ENCODE measurements around the gene LBH.

Gene LBH

DNA sequence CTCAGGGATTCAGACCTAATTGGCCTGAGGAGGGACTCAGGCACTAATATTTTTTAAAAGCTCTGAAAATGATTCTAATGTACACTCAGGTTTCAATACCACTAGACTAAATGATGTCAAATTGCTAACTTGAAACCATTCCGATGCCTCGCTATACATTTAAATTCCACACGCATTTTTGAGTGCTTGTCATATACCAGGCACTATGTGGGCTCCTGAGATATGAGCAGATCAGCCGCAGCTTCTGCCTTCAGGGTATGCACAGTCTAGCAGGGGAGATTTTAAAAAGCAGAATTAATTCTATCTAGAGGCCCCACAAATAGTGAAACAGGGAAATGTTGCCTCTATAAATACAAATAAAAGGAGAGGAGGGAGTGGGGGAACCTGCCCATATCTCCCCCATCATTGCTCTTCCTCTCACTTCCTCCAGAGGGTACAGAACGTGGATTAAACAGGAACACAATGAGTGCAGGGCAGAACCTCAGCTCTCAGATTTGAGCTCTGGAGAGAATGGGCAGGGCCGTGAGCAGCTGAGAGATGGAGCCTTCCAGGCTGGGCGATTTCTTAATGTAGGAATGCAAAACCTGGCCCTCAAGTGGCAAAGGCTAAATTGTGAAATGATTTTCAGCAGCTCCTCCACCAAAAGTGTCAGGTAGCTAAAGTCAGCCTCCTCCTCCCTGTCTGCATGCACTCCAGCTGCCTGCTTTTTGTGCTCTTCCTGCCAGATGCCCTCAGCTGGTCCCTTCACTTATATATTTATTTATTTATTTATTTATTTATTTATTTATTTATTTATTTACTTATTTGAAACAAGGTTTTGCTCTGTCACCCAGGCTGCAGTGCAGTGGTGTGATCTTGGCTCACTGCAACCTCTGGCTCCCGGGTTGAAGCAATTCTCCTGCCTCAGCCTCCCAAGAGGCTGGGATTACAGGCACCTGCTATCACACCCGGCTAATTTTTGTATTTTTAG, 24.6 kb upstream of the LBH start:
- no peak overlapping the region for H3K27ac Mint-ChIP-seq
- H3K36me3 Mint-ChIP-seq, result no peaks in the 10 kb centered on the region
- no peaks in the 10 kb centered on the region for H3K27me3 Mint-ChIP-seq
- H3K9me3 Mint-ChIP-seq, result no peaks in the 10 kb centered on the region
- peaks cover 30% of the 10 kb centered on the region for H3K4me1 Mint-ChIP-seq
- no peak overlapping the region for H3K4me3 Mint-ChIP-seq

- Mint-ChIP-seq H3K4me1 (peaks cover 36% of the 10 kb centered on the region), H3K36me3 (no peaks in the 10 kb centered on the region), H3K27me3 (no peaks in the 10 kb centered on the region), H3K27ac (peak overlapping the region; percentile 69), H3K4me3 (no peak overlapping the region), H3K9me3 (no peaks in the 10 kb centered on the region)
Measured at GRCh38 chr2:30208453-30208852, 22.9 kb upstream of the LBH start.

GRCh38 chr2:30209227-30209626, 22.1 kb upstream of the LBH start:
- H3K27ac Mint-ChIP-seq, result peak overlapping the region; percentile 84
- no peaks in the 10 kb centered on the region for H3K36me3 Mint-ChIP-seq
- H3K4me1 Mint-ChIP-seq, result peaks cover 39% of the 10 kb centered on the region
- H3K4me3 Mint-ChIP-seq, result peak overlapping the region; percentile 73
- H3K9me3 Mint-ChIP-seq, result no peaks in the 10 kb centered on the region
- H3K27me3 Mint-ChIP-seq, result no peaks in the 10 kb centered on the region

GRCh38 chr2:30213326-30213725, 18.0 kb upstream of the LBH start:
- Mint-ChIP-seq H3K9me3 (no peaks in the 10 kb centered on the region), H3K27me3 (no peaks in the 10 kb centered on the region), H3K4me3 (no peak overlapping the region), H3K27ac (no peak overlapping the region), H3K36me3 (no peaks in the 10 kb centered on the region), H3K4me1 (peaks cover 37% of the 10 kb centered on the region)

GRCh38 chr2:30213907-30214463, 17.3 kb upstream of the LBH start:
- H3K4me1 Mint-ChIP-seq, result peaks cover 31% of the 10 kb centered on the region
- H3K36me3 Mint-ChIP-seq, result no peaks in the 10 kb centered on the region
- H3K4me3 Mint-ChIP-seq, result no peak overlapping the region
- H3K9me3 Mint-ChIP-seq, result no peaks in the 10 kb centered on the region
- H3K27me3 Mint-ChIP-seq, result no peaks in the 10 kb centered on the region
- H3K27ac Mint-ChIP-seq, result no peak overlapping the region

- peaks cover 15% of the 10 kb centered on the region for H3K4me1 Mint-ChIP-seq
Measured at GRCh38 chr2:30216157-30216556, 15.2 kb upstream of the LBH start.

GRCh38 chr2:30217644-30218337, 13.5 kb upstream of the LBH start:
- Mint-ChIP-seq H3K27me3 (no peaks in the 10 kb centered on the region), H3K36me3 (no peaks in the 10 kb centered on the region), H3K27ac (no peak overlapping the region), H3K9me3 (no peaks in the 10 kb centered on the region), H3K4me1 (peaks cover 20% of the 10 kb centered on the region), H3K4me3 (no peak overlapping the region)

More at GRCh38 chr2:30216157-30216556, 15.2 kb upstream of the LBH start:
- Mint-ChIP-seq H3K27ac (no peak overlapping the region), H3K9me3 (no peaks in the 10 kb centered on the region), H3K27me3 (no peaks in the 10 kb centered on the region), H3K4me3 (no peak overlapping the region), H3K36me3 (no peaks in the 10 kb centered on the region)

DNA sequence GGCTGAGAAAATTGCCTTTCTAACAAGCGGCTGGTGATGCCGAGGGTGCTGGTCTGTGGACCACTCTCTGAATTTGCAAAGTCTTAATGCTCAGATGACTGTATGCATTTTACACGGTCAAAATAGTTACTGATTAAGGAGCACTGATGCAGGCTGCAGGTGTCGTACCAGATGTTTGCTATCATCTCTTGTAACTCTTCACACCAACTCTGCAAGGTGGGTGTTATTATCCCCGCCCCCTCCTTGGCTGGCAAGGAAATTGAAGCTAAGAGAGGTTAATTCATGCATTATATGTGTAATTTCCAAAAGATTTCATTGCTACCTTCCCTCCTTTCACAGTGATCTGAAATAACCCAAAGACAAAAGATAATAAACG, 13.0 kb upstream of the LBH start:
- H3K4me1 Mint-ChIP-seq, result peaks cover 24% of the 10 kb centered on the region
- no peaks in the 10 kb centered on the region for H3K27me3 Mint-ChIP-seq
- H3K27ac Mint-ChIP-seq, result no peak overlapping the region
- no peaks in the 10 kb centered on the region for H3K9me3 Mint-ChIP-seq
- no peaks in the 10 kb centered on the region for H3K36me3 Mint-ChIP-seq
- no peak overlapping the region for H3K4me3 Mint-ChIP-seq

- H3K4me1 Mint-ChIP-seq, result peaks cover 29% of the 10 kb centered on the region
- no peaks in the 10 kb centered on the region for H3K9me3 Mint-ChIP-seq
- H3K27me3 Mint-ChIP-seq, result no peaks in the 10 kb centered on the region
- H3K4me3 Mint-ChIP-seq, result no peak overlapping the region
- H3K27ac Mint-ChIP-seq, result no peak overlapping the region
- H3K36me3 Mint-ChIP-seq, result no peaks in the 10 kb centered on the region
Measured at GRCh38 chr2:30218814-30219213, 12.5 kb upstream of the LBH start.

DNA sequence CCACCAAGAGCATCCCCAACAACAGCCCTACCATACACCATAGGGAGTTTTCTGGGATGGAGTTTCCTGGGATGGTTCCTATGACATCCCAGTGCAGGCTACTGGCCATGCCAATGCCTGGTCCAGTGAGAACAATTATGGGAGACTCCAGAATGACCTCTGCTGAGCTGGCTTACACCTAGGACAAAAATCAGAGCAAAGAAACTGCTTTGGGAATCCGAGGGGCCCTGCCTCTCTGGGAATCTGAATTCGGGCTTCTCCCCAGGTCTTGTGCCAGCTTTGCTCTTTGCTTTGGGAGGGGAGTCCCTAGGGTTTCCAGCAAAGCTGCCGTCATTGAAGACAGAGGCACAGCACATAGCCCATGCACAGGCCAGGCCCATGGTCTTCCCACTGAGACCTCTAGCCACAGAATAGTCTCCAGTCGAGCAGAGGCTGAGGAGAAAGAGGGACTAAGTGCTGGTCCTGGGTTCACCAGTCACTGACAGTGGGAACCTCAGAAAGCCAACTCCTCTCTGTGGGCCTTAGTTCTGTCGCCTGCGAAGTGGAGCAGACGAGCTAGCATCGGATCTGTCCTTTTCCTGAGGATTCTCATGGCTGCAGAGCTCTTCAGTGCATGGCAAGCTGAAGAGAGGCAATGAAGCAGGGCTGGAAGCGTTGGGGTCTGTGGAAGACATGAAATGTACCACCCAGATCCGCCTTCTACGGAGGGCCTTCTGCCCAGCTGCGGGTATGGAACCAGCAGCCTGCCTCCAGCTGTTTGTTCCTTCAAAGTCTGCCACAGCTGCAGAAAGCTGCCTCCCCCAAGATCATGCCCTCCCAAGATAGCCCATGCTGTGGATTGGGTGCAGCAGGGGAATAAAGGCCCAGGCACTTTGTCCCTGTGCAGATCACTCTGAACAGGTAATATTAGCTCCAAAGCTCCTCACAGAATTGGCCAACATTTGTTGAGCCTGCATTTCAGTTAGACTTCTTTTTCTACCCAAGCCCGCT, 11.2 kb upstream of the LBH start:
- no peak overlapping the region for H3K27ac Mint-ChIP-seq
- no peaks in the 10 kb centered on the region for H3K36me3 Mint-ChIP-seq
- peaks cover 34% of the 10 kb centered on the region for H3K4me1 Mint-ChIP-seq
- no peak overlapping the region for H3K4me3 Mint-ChIP-seq
- no peaks in the 10 kb centered on the region for H3K27me3 Mint-ChIP-seq
- no peaks in the 10 kb centered on the region for H3K9me3 Mint-ChIP-seq

DNA sequence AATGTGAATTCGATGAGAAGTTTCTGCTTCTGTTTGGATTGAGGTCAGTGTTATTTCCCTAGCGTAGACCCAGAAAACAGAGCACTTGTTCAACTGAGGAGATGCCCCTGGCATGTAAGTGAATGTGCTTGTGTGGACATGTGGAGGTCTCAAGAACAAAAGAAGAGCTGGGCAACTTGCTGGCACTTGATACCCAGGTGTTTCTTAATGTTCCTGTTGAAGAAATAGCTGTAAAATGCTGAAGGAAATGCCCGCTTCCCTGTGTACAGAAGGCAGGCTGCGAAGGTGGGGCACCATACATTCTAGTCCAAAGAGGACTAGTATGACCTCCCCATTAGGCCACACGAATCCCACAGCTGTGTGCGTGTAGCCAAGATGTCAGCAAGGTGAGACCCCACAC, 9.8 kb upstream of the LBH start:
- Mint-ChIP-seq H3K27ac (no peak overlapping the region), H3K36me3 (no peaks in the 10 kb centered on the region), H3K27me3 (no peaks in the 10 kb centered on the region), H3K4me1 (peaks cover 48% of the 10 kb centered on the region), H3K9me3 (no peaks in the 10 kb centered on the region), H3K4me3 (no peak overlapping the region)

GRCh38 chr2:30222031-30222430, 9.3 kb upstream of the LBH start:
- H3K9me3 Mint-ChIP-seq, result no peaks in the 10 kb centered on the region
- H3K27me3 Mint-ChIP-seq, result no peaks in the 10 kb centered on the region
- H3K36me3 Mint-ChIP-seq, result no peaks in the 10 kb centered on the region
- H3K27ac Mint-ChIP-seq, result peak overlapping the region; percentile 10
- H3K4me1 Mint-ChIP-seq, result peaks cover 51% of the 10 kb centered on the region
- no peak overlapping the region for H3K4me3 Mint-ChIP-seq

GRCh38 chr2:30222636-30223360, 8.5 kb upstream of the LBH start:
- no peaks in the 10 kb centered on the region for H3K9me3 Mint-ChIP-seq
- H3K36me3 Mint-ChIP-seq, result no peaks in the 10 kb centered on the region
- no peaks in the 10 kb centered on the region for H3K27me3 Mint-ChIP-seq
- peaks cover 59% of the 10 kb centered on the region for H3K4me1 Mint-ChIP-seq
- H3K4me3 Mint-ChIP-seq, result no peak overlapping the region
- peak overlapping the region; percentile 39 for H3K27ac Mint-ChIP-seq

DNA sequence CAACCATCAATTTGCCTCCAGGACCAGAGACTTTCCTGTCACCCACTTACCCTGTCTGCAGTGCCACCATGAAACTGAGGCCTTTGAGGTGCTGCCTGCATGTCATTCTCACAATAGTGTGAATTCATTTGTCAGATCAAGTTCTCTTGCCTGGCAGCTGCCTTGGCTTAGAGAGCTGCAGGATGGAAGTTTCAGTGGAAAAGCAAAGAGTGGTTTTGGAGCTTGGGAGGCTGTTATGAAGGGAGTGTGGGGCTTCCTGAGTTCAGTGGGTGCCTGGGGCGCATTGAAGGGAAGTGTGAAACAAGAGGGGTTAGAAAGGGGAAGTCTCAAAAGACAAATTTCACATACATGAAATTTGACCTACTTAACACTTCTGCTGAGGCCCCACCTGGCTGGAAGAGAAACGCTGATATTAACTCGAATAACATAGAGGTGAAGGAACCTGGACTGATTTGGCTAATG, 7.9 kb upstream of the LBH start:
- no peaks in the 10 kb centered on the region for H3K9me3 Mint-ChIP-seq

More for the DNA sequence above, 7.9 kb upstream of the LBH start:
- Mint-ChIP-seq H3K27me3 (no peaks in the 10 kb centered on the region), H3K36me3 (no peaks in the 10 kb centered on the region), H3K27ac (peak overlapping the region; percentile 39), H3K4me3 (no peak overlapping the region), H3K4me1 (peaks cover 65% of the 10 kb centered on the region)
